H9 (cell line): ENCODE data around the gene FBXO31. TPM values are rescaled to one million over a fixed set of nuclear protein-coding genes. Genes with fewer than 3 reads are reported as not detected.

Source experiments
- DNase-seq: peaks from one replicate; pipeline ENCODE4 v3.0.0-alpha.2; 2017
- H2AFZ ChIP-seq: one replicate; pipeline ENCODE4 v1.6.1; 2013; ENCODE audit warnings: mild to moderate bottlenecking, low read length, control low read depth, moderate library complexity
- H2AK5ac ChIP-seq: 2 replicates; pipeline ENCODE4 v1.6.1; 2013; ENCODE audit warnings: low read length, control low read depth, mixed read lengths; ENCODE audit not compliant: insufficient read length
- H2BK120ac ChIP-seq: one replicate; pipeline ENCODE4 v1.6.1; 2013; ENCODE audit warnings: low read depth, mild to moderate bottlenecking, low read length, control low read depth, inconsistent platforms; ENCODE audit not compliant: poor library complexity, severe bottlenecking
- H2BK12ac ChIP-seq: 2 replicates; pipeline ENCODE4 v1.6.1; 2013; ENCODE audit warnings: low read length, control low read depth, mixed read lengths, low read depth; ENCODE audit not compliant: insufficient read length
- H2BK15ac ChIP-seq: 2 replicates; pipeline ENCODE4 v1.6.1; 2013; ENCODE audit warnings: low read depth, low read length, control low read depth
- H2BK20ac ChIP-seq: one replicate; pipeline ENCODE4 v1.6.1; 2013; ENCODE audit warnings: low read depth, mild to moderate bottlenecking, low read length, control low read depth, inconsistent platforms; ENCODE audit not compliant: poor library complexity, severe bottlenecking
- H2BK5ac ChIP-seq: 2 replicates; pipeline ENCODE4 v1.6.1; 2013; ENCODE audit warnings: low read length, control low read depth, mixed read lengths; ENCODE audit not compliant: insufficient read length
- H3K14ac ChIP-seq: 2 replicates; pipeline ENCODE4 v1.6.1; 2013; ENCODE audit warnings: low read length, control low read depth; ENCODE audit not compliant: insufficient read depth
- H3K18ac ChIP-seq: 2 replicates; pipeline ENCODE4 v1.6.1; 2013; ENCODE audit warnings: low read depth, mild to moderate bottlenecking, mixed read lengths, low read length, control low read depth; ENCODE audit not compliant: insufficient read length
- H3K23ac ChIP-seq: 2 replicates; pipeline ENCODE4 v1.6.1; 2013; ENCODE audit warnings: low read length, control low read depth, mixed read lengths, low read depth; ENCODE audit not compliant: insufficient read length
- H3K23me2 ChIP-seq: 2 replicates; pipeline ENCODE4 v1.6.1; 2013; ENCODE audit warnings: low read depth, mild to moderate bottlenecking, mixed read lengths, low read length, control low read depth; ENCODE audit not compliant: insufficient read length, poor library complexity, severe bottlenecking
- H3K27ac ChIP-seq: 2 replicates; pipeline ENCODE4 v1.5.1; 2013; ENCODE audit warnings: low read length, control low read depth, mixed read lengths, low read depth; ENCODE audit not compliant: insufficient read length
- H3K27me3 ChIP-seq: 2 replicates; pipeline ENCODE4 v1.6.1; 2013; ENCODE audit warnings: low read length, control low read depth, inconsistent platforms; ENCODE audit not compliant: insufficient read depth
- H3K4ac ChIP-seq: 2 replicates; pipeline ENCODE4 v1.6.1; 2013; ENCODE audit warnings: low read depth, mild to moderate bottlenecking, control low read depth, inconsistent platforms, low read length, moderate library complexity
- H3K4me1 ChIP-seq: 2 replicates; pipeline ENCODE4 v1.6.1; 2013; ENCODE audit warnings: low read length, control low read depth, inconsistent platforms; ENCODE audit not compliant: insufficient read depth
- H3K4me2 ChIP-seq: 2 replicates; pipeline ENCODE4 v1.6.1; 2013; ENCODE audit warnings: low read length, control low read depth, mixed read lengths; ENCODE audit not compliant: insufficient read length, insufficient read depth
- H3K56ac ChIP-seq: 2 replicates; pipeline ENCODE4 v1.6.1; 2013; ENCODE audit warnings: low read depth, mild to moderate bottlenecking, mixed read lengths, low read length, control low read depth; ENCODE audit not compliant: insufficient read length
- H3K79me1 ChIP-seq: 2 replicates; pipeline ENCODE4 v1.6.1; 2013; ENCODE audit warnings: low read depth, mild to moderate bottlenecking, moderate library complexity, low read length, control low read depth, inconsistent platforms; ENCODE audit not compliant: insufficient read depth, poor library complexity, severe bottlenecking
- H3K79me2 ChIP-seq: 2 replicates; pipeline ENCODE4 v1.6.1; 2013; ENCODE audit warnings: low read length, control low read depth, inconsistent platforms; ENCODE audit not compliant: insufficient read depth
- H3K9ac ChIP-seq: 2 replicates; pipeline ENCODE4 v1.6.1; 2013; ENCODE audit warnings: low read length, control low read depth, mixed read lengths; ENCODE audit not compliant: insufficient read length; ENCODE audit errors: extremely low read depth
- H3K9me3 ChIP-seq: one replicate; pipeline ENCODE4 v1.6.1; 2013; ENCODE audit warnings: low read depth, low read length, inconsistent platforms; ENCODE audit not compliant: control insufficient read depth
- H3T11ph ChIP-seq: one replicate; pipeline ENCODE4 v1.6.1; 2013; ENCODE audit warnings: mild to moderate bottlenecking, low read length, control low read depth, inconsistent platforms
- H4K20me1 ChIP-seq: one replicate; pipeline ENCODE4 v1.6.1; 2013; ENCODE audit not compliant: control insufficient read depth, insufficient read length, insufficient read depth
- H4K5ac ChIP-seq: 2 replicates; pipeline ENCODE4 v1.6.1; 2013; ENCODE audit warnings: low read depth, mild to moderate bottlenecking, mixed read lengths, low read length, control low read depth; ENCODE audit not compliant: insufficient read length
- H4K8ac ChIP-seq: replicated peaks from 2 replicates; pipeline ENCODE4 v1.6.1; 2013; ENCODE audit warnings: low read length, control low read depth, mixed read lengths, low read depth; ENCODE audit not compliant: insufficient read length
- H4K91ac ChIP-seq: 2 replicates; pipeline ENCODE4 v1.6.1; 2013; ENCODE audit warnings: low read depth, mild to moderate bottlenecking, moderate library complexity, mixed read lengths, low read length, control low read depth; ENCODE audit not compliant: insufficient read length
- H3K27ac Mint-ChIP-seq, 3 experiments: 2 replicates in 2 of 3; 3 replicates in 1 of 3; pipeline ENCODE4 v1.8.0; 2020 to 2021; ENCODE audit warnings: mixed read lengths in 3 of 3, mild to moderate bottlenecking in 1 of 3, moderate library complexity in 1 of 3
- H3K27me3 Mint-ChIP-seq: 2 replicates; pipeline ENCODE4 v1.8.0; 2021; ENCODE audit warnings: low read depth, mild to moderate bottlenecking, moderate library complexity, mixed read lengths
- H3K36me3 Mint-ChIP-seq, 3 experiments: 2 replicates in 2 of 3; 3 replicates in 1 of 3; pipeline ENCODE4 v1.8.0; 2020 to 2021; ENCODE audit warnings: low read depth in 3 of 3, mixed read lengths in 3 of 3; ENCODE audit not compliant: insufficient read depth in 1 of 3
- H3K4me1 Mint-ChIP-seq, 2 experiments: 2 replicates each; pipeline ENCODE4 v1.8.0; 2020; ENCODE audit warnings: mixed read lengths in 2 of 2
- H3K4me3 Mint-ChIP-seq, 2 experiments: 2 replicates in 1 of 2; 3 replicates in 1 of 2; pipeline ENCODE4 v1.8.0; 2020 to 2021; ENCODE audit warnings: mild to moderate bottlenecking in 2 of 2, mixed read lengths in 2 of 2, moderate library complexity in 1 of 2
- H3K9me3 Mint-ChIP-seq, 2 experiments: 2 replicates in 1 of 2; 3 replicates in 1 of 2; pipeline ENCODE4 v1.8.0; 2020; ENCODE audit warnings: mild to moderate bottlenecking in 2 of 2, mixed read lengths in 2 of 2, moderate library complexity in 1 of 2
- CTCF ChIP-seq: fragments of 200-600 bp; sonication (generic); conservative IDR thresholded peaks from 3 replicates; pipeline ENCODE4 v1.8.0; 2021; ENCODE audit warnings: antibody characterized with exemption, mild to moderate bottlenecking
- WGBS: extraction: QIAGEN DNeasy Blood & Tissue Kit; methylation state at CpG from one replicate; pipeline ENCODE4 v1.1.7; 2013; ENCODE audit warnings: missing lambda C conversion rate, low lambda C conversion rate, mixed read lengths; ENCODE audit not compliant: insufficient read length; ENCODE audit errors: extremely low coverage; 5-methylcytosine and 5-hydroxymethylcytosine counted together
- total RNA-seq: library from RNA; stranded (reverse); gene quantifications from 2 replicates; pipeline ENCODE4 v1.2.1, GENCODE V29; 2021

The FBXO31 gene
- total RNA-seq, 1 experiment from 2014 or later = 24.2 TPM

GRCh38 chr16:87374313-87374712 is 9.3 kb downstream of the FBXO31 start:
- no peak overlapping the region for H4K91ac ChIP-seq
- H3K9me3 Mint-ChIP-seq = peaks cover 0 to 3% of the 10 kb centered on the region in 2 experiments; a peak in 1 of 5 replicates
- no peak overlapping the region for H3T11ph ChIP-seq
- no CpG with 5 or more reads among the region's 13 CpGs for WGBS
- no peak overlapping the region for H3K4me2 ChIP-seq
- peaks cover 15 to 16% of the 10 kb centered on the region in 2 experiments for H3K4me1 Mint-ChIP-seq
- no peaks in the 10 kb centered on the region for H3K9me3 ChIP-seq
- no peaks in the 10 kb centered on the region for H3K27me3 Mint-ChIP-seq
- no peaks in the 10 kb centered on the region for H4K20me1 ChIP-seq
- H3K56ac ChIP-seq = no peak overlapping the region
- H2BK15ac ChIP-seq = no peak overlapping the region
- H2BK120ac ChIP-seq = no peak overlapping the region
- no peaks in the 10 kb centered on the region for H3K27me3 ChIP-seq
- no peak overlapping the region for H3K18ac ChIP-seq
- no peak overlapping the region for H3K23ac ChIP-seq
- H2AFZ ChIP-seq = no peak overlapping the region
- H2AK5ac ChIP-seq = no peak overlapping the region
- no peak overlapping the region for H2BK5ac ChIP-seq
- no peak for DNase-seq
- no peak overlapping the region for H3K27ac ChIP-seq
- H3K79me2 ChIP-seq = peaks cover 5% of the 10 kb centered on the region; the same call in 1 of the 2 replicates
- no peak overlapping the region for H3K27ac Mint-ChIP-seq
- H3K36me3 Mint-ChIP-seq = peaks cover 5 to 10% (median 9%) of the 10 kb centered on the region in 3 experiments; a peak in 6 of 7 replicates
- no peaks in the 10 kb centered on the region for H3K4me1 ChIP-seq
- H3K23me2 ChIP-seq = no peaks in the 10 kb centered on the region
- no peak for TF ChIP-seq CTCF
- peaks cover 5% of the 10 kb centered on the region for H3K79me1 ChIP-seq
- H3K4ac ChIP-seq = no peak overlapping the region
- H3K14ac ChIP-seq = no peak overlapping the region
- H4K8ac ChIP-seq = no peak overlapping the region
- no peak overlapping the region for H3K4me3 Mint-ChIP-seq
- H3K9ac ChIP-seq = no peak overlapping the region
- H2BK12ac ChIP-seq = no peak overlapping the region
- no peak overlapping the region for H4K5ac ChIP-seq
- H2BK20ac ChIP-seq = no peak overlapping the region
